ENCODE data around the gene PRUNE2. TPM values are rescaled to one million over a fixed set of nuclear protein-coding genes. Genes with fewer than 3 reads are reported as not detected.
"Not testable (repeated sequence)": the region's sequence is repeated elsewhere in the genome, so short reads cannot be mapped to it uniquely, and the experiment has no call there.

The PRUNE2 gene
- total and polyA plus RNA-seq, 9 donors, result 9.1 to 16.4 (median 11.9) TPM

DNA sequence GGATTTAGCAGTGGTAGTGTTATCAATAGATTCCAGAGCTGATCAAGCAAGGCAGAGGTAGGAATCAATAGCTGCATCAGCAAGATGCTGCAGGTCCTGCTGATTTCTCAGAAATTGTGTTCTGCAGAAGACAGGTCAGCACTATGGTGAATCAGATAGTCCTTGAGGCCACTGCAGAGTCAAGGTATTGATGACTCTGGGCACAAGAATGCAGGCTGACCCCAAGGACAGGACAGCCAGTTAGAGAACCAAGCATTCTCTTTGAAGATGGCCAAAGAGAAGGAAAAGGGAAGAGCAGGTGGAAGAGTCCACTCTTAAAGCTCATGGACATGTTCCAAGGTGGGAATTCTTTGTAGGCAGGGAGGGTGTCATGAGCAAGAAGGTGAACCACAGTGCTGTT is 28.0 kb downstream of the PRUNE2 start:
- DNase-seq, result no peak
- Histone ChIP-seq H3K4me3 (ENCODE audit: low read length) (no peak overlapping the region), H3K27me3 (ENCODE audit: control insufficient read depth, insufficient read depth, low read length) (no peaks in the 10 kb centered on the region), H3K9me3 (replicated peaks; ENCODE audit: control insufficient read depth, low read depth, low read length) (no peaks in the 10 kb centered on the region), H3K27ac (ENCODE audit: low read length) (no peak overlapping the region), H3K4me1 (ENCODE audit: control insufficient read depth, insufficient read depth, low read length) (no peaks in the 10 kb centered on the region), H3K36me3 (ENCODE audit: control insufficient read depth, insufficient read depth, low read length) (no peaks in the 10 kb centered on the region)

- Histone ChIP-seq H3K27me3 (ENCODE audit: control insufficient read depth, insufficient read depth, low read length) (peaks cover 5% of the 10 kb centered on the region), H3K4me1 (ENCODE audit: control insufficient read depth, insufficient read depth, low read length) (no peaks in the 10 kb centered on the region), H3K27ac (ENCODE audit: low read length) (no peak overlapping the region), H3K9me3 (replicated peaks; ENCODE audit: control insufficient read depth, low read depth, low read length) (no peaks in the 10 kb centered on the region), H3K4me3 (ENCODE audit: low read length) (no peak overlapping the region), H3K36me3 (ENCODE audit: control insufficient read depth, insufficient read depth, low read length) (no peaks in the 10 kb centered on the region)
- peak; percentile 29 for DNase-seq
- WGBS (ENCODE audit: insufficient coverage), result no CpG with 5 or more reads among the region's 2 CpGs
These were observed 29.8 kb downstream of the PRUNE2 start for GRCh38 chr9:76876098-76876497.

- no peak overlapping the region for H3K4me3 ChIP-seq (ENCODE audit: low read length)
- H3K4me1 ChIP-seq (ENCODE audit: control insufficient read depth, insufficient read depth, low read length), result no peaks in the 10 kb centered on the region
- H3K9me3 ChIP-seq (replicated peaks; ENCODE audit: control insufficient read depth, low read depth, low read length), result no peaks in the 10 kb centered on the region
- H3K36me3 ChIP-seq (ENCODE audit: control insufficient read depth, insufficient read depth, low read length), result no peaks in the 10 kb centered on the region
- no peak overlapping the region for H3K27ac ChIP-seq (ENCODE audit: low read length)
- H3K27me3 ChIP-seq (ENCODE audit: control insufficient read depth, insufficient read depth, low read length), result peaks cover 5% of the 10 kb centered on the region
- DNase-seq, result no peak
- no CpG with 5 or more reads among the region's 2 CpGs for WGBS (ENCODE audit: insufficient coverage)
These were observed 32.1 kb downstream of the PRUNE2 start for GRCh38 chr9:76873821-76874220.

DNA sequence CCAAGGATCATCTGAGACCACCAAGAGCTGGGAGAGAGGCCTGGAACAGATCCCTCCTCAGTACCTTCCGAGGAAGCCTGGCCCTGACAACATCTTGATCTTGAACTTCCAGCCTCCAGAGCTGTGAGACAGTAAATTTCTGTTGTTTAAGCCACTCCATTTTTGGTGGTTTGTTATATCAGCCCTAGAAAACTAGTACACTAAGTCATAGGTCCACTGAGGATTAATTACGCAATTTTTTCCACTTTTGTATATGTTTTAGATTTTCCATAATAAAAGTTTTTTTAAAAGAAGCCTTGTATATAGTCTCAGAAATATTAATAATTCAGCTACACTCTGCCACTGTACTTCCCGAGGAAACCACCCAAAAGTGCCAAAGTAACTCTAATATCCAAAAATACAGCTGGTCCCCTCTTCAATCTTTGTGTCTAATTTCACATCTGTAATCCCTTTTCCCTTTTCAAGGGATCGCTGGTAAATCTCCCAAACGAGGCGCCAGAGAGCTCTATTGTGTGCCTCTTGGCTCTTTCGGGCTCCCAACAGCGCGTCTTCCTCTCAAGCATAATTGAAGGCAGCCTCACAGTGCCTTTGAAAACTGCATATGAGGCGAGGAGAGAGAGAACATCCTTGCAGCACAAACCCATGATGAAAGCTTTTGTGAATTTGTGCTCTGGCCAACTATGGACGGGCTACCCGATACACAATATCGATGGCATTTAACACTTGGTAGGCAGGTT is 32.7 kb downstream of the PRUNE2 start:
- Histone ChIP-seq H3K36me3 (ENCODE audit: control insufficient read depth, insufficient read depth, low read length) (no peaks in the 10 kb centered on the region), H3K4me3 (ENCODE audit: low read length) (no peak overlapping the region), H3K9me3 (replicated peaks; ENCODE audit: control insufficient read depth, low read depth, low read length) (no peaks in the 10 kb centered on the region), H3K27ac (ENCODE audit: low read length) (no peak overlapping the region), H3K4me1 (ENCODE audit: control insufficient read depth, insufficient read depth, low read length) (no peaks in the 10 kb centered on the region), H3K27me3 (ENCODE audit: control insufficient read depth, insufficient read depth, low read length) (peaks cover 5% of the 10 kb centered on the region)
- DNase-seq, result peak; percentile 66
- WGBS (ENCODE audit: insufficient coverage), result 13% methylated on average over 7 of the region's 13 CpGs

GRCh38 chr9:76868897-76869296 is 37.0 kb downstream of the PRUNE2 start:
- no peaks in the 10 kb centered on the region for H3K36me3 ChIP-seq (ENCODE audit: control insufficient read depth, insufficient read depth, low read length)
- DNase-seq, result no peak
- H3K27ac ChIP-seq (ENCODE audit: low read length), result no peak overlapping the region
- no peaks in the 10 kb centered on the region for H3K9me3 ChIP-seq (replicated peaks; ENCODE audit: control insufficient read depth, low read depth, low read length)
- H3K4me1 ChIP-seq (ENCODE audit: control insufficient read depth, insufficient read depth, low read length), result no peaks in the 10 kb centered on the region
- H3K4me3 ChIP-seq (ENCODE audit: low read length), result no peak overlapping the region
- 80% methylated on average over 1 of the region's 13 CpGs for WGBS (ENCODE audit: insufficient coverage)
- H3K27me3 ChIP-seq (ENCODE audit: control insufficient read depth, insufficient read depth, low read length), result peaks cover 9% of the 10 kb centered on the region

GRCh38 chr9:76866689-76867088 is 39.2 kb downstream of the PRUNE2 start:
- no peak overlapping the region for H3K27ac ChIP-seq (ENCODE audit: low read length)
- no peaks in the 10 kb centered on the region for H3K9me3 ChIP-seq (replicated peaks; ENCODE audit: control insufficient read depth, low read depth, low read length)
- WGBS (ENCODE audit: insufficient coverage), result 41% methylated on average over 7 of the region's 7 CpGs
- peaks cover 4% of the 10 kb centered on the region for H3K27me3 ChIP-seq (ENCODE audit: control insufficient read depth, insufficient read depth, low read length)
- no peak overlapping the region for H3K4me3 ChIP-seq (ENCODE audit: low read length)
- H3K36me3 ChIP-seq (ENCODE audit: control insufficient read depth, insufficient read depth, low read length), result no peaks in the 10 kb centered on the region
- H3K4me1 ChIP-seq (ENCODE audit: control insufficient read depth, insufficient read depth, low read length), result no peaks in the 10 kb centered on the region
- no peak for DNase-seq

GRCh38 chr9:76863832-76864231 is 42.1 kb downstream of the PRUNE2 start:
- H3K36me3 ChIP-seq (ENCODE audit: control insufficient read depth, insufficient read depth, low read length), result no peaks in the 10 kb centered on the region
- H3K9me3 ChIP-seq (replicated peaks; ENCODE audit: control insufficient read depth, low read depth, low read length), result no peaks in the 10 kb centered on the region
- peaks cover 4% of the 10 kb centered on the region for H3K27me3 ChIP-seq (ENCODE audit: control insufficient read depth, insufficient read depth, low read length)

GRCh38 chr9:76859860-76860259 is 46.1 kb downstream of the PRUNE2 start:
- H3K27ac ChIP-seq (ENCODE audit: low read length), result no peak overlapping the region
- WGBS (ENCODE audit: insufficient coverage), result 92% methylated on average over 2 of the region's 4 CpGs

More at GRCh38 chr9:76863832-76864231, 42.1 kb downstream of the PRUNE2 start:
- H3K4me1 ChIP-seq (ENCODE audit: control insufficient read depth, insufficient read depth, low read length), result no peaks in the 10 kb centered on the region
- no peak for DNase-seq
- no peak overlapping the region for H3K27ac ChIP-seq (ENCODE audit: low read length)
- WGBS (ENCODE audit: insufficient coverage), result no CpG with 5 or more reads among the region's 3 CpGs
- no peak overlapping the region for H3K4me3 ChIP-seq (ENCODE audit: low read length)

DNA sequence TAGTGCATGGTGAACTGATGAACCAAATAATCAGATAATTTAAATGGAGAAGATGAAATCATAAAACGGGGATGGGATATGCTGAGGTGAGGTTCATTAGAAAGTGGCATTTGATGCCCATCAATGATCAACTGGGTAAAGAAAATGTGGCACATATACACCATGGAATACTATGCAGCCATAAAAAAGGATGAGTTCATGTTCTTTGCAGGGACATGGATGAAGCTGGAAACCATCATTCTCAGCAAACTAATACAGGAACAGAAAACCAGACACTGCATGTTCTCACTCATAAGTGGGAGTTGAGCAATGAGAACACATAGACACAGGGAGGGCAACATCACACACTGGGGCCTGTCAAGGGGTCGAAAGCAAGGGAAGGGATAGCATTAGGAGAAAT is 47.7 kb downstream of the PRUNE2 start:
- not testable (repeated sequence) for H3K36me3 ChIP-seq (ENCODE audit: control insufficient read depth, insufficient read depth, low read length); H3K4me3 ChIP-seq (ENCODE audit: low read length); H3K4me1 ChIP-seq (ENCODE audit: control insufficient read depth, insufficient read depth, low read length); H3K27ac ChIP-seq (ENCODE audit: low read length); DNase-seq; H3K27me3 ChIP-seq (ENCODE audit: control insufficient read depth, insufficient read depth, low read length); H3K9me3 ChIP-seq (replicated peaks; ENCODE audit: control insufficient read depth, low read depth, low read length)
- WGBS (ENCODE audit: insufficient coverage), result no CpG with 5 or more reads among the region's 2 CpGs

More at GRCh38 chr9:76859860-76860259, 46.1 kb downstream of the PRUNE2 start:
- H3K36me3 ChIP-seq (ENCODE audit: control insufficient read depth, insufficient read depth, low read length), result no peaks in the 10 kb centered on the region
- no peak for DNase-seq
- no peaks in the 10 kb centered on the region for H3K27me3 ChIP-seq (ENCODE audit: control insufficient read depth, insufficient read depth, low read length)
- H3K4me3 ChIP-seq (ENCODE audit: low read length), result no peak overlapping the region
- no peaks in the 10 kb centered on the region for H3K9me3 ChIP-seq (replicated peaks; ENCODE audit: control insufficient read depth, low read depth, low read length)
- H3K4me1 ChIP-seq (ENCODE audit: control insufficient read depth, insufficient read depth, low read length), result no peaks in the 10 kb centered on the region

DNA sequence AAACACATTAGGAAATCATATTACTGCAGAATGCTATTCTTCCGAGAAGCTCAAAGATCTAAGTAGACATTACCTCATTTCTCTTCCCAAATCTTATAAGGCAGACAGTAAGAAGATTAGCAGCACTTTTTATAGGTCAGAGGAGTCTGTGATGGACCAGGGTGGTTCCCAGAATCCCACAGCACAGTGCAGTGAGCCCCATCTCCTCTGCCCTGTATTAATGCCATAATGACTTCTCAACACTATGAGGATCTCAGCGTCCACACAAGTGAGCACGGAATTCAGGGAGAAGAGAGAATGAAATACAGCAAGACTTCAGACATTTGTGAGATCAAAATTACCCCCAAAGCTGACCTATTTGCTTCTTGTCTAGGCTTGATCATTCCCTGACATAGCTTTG is 49.9 kb downstream of the PRUNE2 start:
- no peaks in the 10 kb centered on the region for H3K4me1 ChIP-seq (ENCODE audit: control insufficient read depth, insufficient read depth, low read length)
- H3K9me3 ChIP-seq (replicated peaks; ENCODE audit: control insufficient read depth, low read depth, low read length), result no peaks in the 10 kb centered on the region
- no CpG with 5 or more reads among the region's 3 CpGs for WGBS (ENCODE audit: insufficient coverage)
- H3K36me3 ChIP-seq (ENCODE audit: control insufficient read depth, insufficient read depth, low read length), result no peaks in the 10 kb centered on the region
- H3K27ac ChIP-seq (ENCODE audit: low read length), result no peak overlapping the region
- H3K4me3 ChIP-seq (ENCODE audit: low read length), result no peak overlapping the region
- no peaks in the 10 kb centered on the region for H3K27me3 ChIP-seq (ENCODE audit: control insufficient read depth, insufficient read depth, low read length)
- no peak for DNase-seq

DNA sequence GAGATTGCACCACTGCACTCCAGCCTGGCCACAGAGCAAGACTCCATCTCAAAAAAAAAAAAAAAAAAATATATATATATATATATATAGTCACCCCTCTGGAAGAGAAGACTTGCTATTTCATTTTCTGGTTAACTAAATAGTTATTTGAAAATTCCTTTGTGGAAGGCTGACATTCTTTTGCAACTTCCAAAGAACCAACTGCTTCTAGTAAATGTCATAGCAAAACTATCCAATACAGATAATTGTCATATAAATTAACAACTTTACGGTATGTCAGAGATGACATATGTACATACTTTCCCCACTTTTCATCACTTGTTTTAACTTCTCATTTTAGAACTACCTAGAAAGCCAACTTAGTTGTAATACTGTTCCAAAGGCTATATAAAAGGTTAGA is 50.9 kb downstream of the PRUNE2 start:
- DNase-seq, result no peak
- Histone ChIP-seq H3K27me3 (ENCODE audit: control insufficient read depth, insufficient read depth, low read length) (no peaks in the 10 kb centered on the region), H3K4me1 (ENCODE audit: control insufficient read depth, insufficient read depth, low read length) (no peaks in the 10 kb centered on the region), H3K27ac (ENCODE audit: low read length) (no peak overlapping the region), H3K4me3 (ENCODE audit: low read length) (no peak overlapping the region), H3K36me3 (ENCODE audit: control insufficient read depth, insufficient read depth, low read length) (no peaks in the 10 kb centered on the region), H3K9me3 (replicated peaks; ENCODE audit: control insufficient read depth, low read depth, low read length) (no peaks in the 10 kb centered on the region)
- WGBS (ENCODE audit: insufficient coverage), result no CpG with 5 or more reads among the region's 1 CpG

All from muscle of leg (tissue), 11 donors.